CD4-positive, alpha-beta T cell (primary cell): ENCODE data around the gene TRIB2. TPM values are rescaled to one million over a fixed set of nuclear protein-coding genes. Genes with fewer than 3 reads are reported as not detected.

ENCODE experiments used
- ATAC-seq: fragments of 200-7000 bp; cut with Tn5 transposase; one replicate; pipeline ENCODE4 v1.10.0; 2022; ENCODE audit warnings: mild to moderate bottlenecking; ENCODE audit not compliant: poor library complexity
- CTCF ChIA-PET: fragments of 350-600 bp; sonication (Branson Sonifier 250); formaldehyde crosslinking; loops from one replicate; lab custom pipeline; 2021; ENCODE audit warnings: antibody characterized with exemption, inconsistent platforms; lab: Charles Lee
- POLR2A ChIA-PET: fragments of 350-600 bp; sonication (Branson Sonifier 250); formaldehyde crosslinking; loops from one replicate; lab custom pipeline; 2021; ENCODE audit warnings: antibody characterized with exemption, inconsistent platforms; lab: Charles Lee
- DNase-seq, 14 experiments: peaks; one replicate each; pipeline ENCODE4 v3.0.0-alpha.2; 2013 to 2020; ENCODE audit warnings: mixed read lengths in 2 of 14
- H3K27ac ChIP-seq, 2 donors: one replicate each; pipeline versions ENCODE4 v1.5.1 to v1.7.0; 2013; ENCODE audit warnings: low read length in 2 of 2, low read depth in 1 of 2, mild to moderate bottlenecking in 1 of 2
- H3K27me3 ChIP-seq, 2 experiments: 1 replicate in 1 of 2; 2 replicates in 1 of 2; pipeline versions ENCODE4 v1.6.1 to v1.7.0; 2013; ENCODE audit warnings: low read length in 2 of 2, control low read depth in 1 of 2, mild to moderate bottlenecking in 1 of 2, moderate library complexity in 1 of 2; ENCODE audit not compliant: insufficient read depth in 2 of 2, control insufficient read depth in 1 of 2
- H3K36me3 ChIP-seq: one replicate; pipeline ENCODE4 v1.6.1; 2013; ENCODE audit warnings: low read length, control low read depth; ENCODE audit not compliant: insufficient read depth
- H3K4me1 ChIP-seq: one replicate; pipeline ENCODE4 v1.6.1; 2013; ENCODE audit warnings: low read length, control low read depth; ENCODE audit not compliant: insufficient read depth
- H3K4me3 ChIP-seq: one replicate; pipeline ENCODE4 v1.5.1; 2013; ENCODE audit warnings: mild to moderate bottlenecking, low read length, moderate library complexity
- H3K9me3 ChIP-seq, 2 experiments: 1 replicate in 1 of 2; 2 replicates in 1 of 2; pipeline versions ENCODE4 v1.6.1 to v1.7.0; 2013; ENCODE audit warnings: low read length in 2 of 2, mild to moderate bottlenecking in 2 of 2, control low read depth in 1 of 2, moderate library complexity in 1 of 2; ENCODE audit not compliant: control insufficient read depth in 1 of 2, insufficient read depth in 1 of 2
- H3K27ac Mint-ChIP-seq: one replicate; pipeline ENCODE4 v1.8.0; 2020; ENCODE audit warnings: mixed read lengths
- H3K27me3 Mint-ChIP-seq: one replicate; pipeline ENCODE4 v1.8.0; 2021; ENCODE audit warnings: mixed read lengths
- H3K36me3 Mint-ChIP-seq: one replicate; pipeline ENCODE4 v1.8.0; 2021; ENCODE audit warnings: low read depth, mixed read lengths
- H3K4me1 Mint-ChIP-seq: one replicate; pipeline ENCODE4 v1.8.0; 2021; ENCODE audit warnings: low read depth, mixed read lengths
- H3K4me3 Mint-ChIP-seq: one replicate; pipeline ENCODE4 v1.8.0; 2020; ENCODE audit warnings: mild to moderate bottlenecking, mixed read lengths
- H3K9me3 Mint-ChIP-seq: one replicate; pipeline ENCODE4 v1.8.0; 2020; ENCODE audit warnings: mixed read lengths
- intact Hi-C, 2 experiments: fragments of 100-400 bp; cut with DNase I in 1 of 2; cut with micrococcal nuclease in 1 of 2; formaldehyde crosslinking; loops; one replicate each; pipeline versions ENCODE4 v1.15.1 to v1.9.0; 2023 to 2025; cut with DNase I, micrococcal nuclease
- microRNA-seq: library from miRNA; unstranded; fragments of <30 nt; microRNA quantifications from one replicate; pipeline ENCODE4 v1.2.0, GENCODE V29; 2021; ENCODE audit warnings: borderline microRNAs expressed, borderline replicate concordance
- total RNA-seq, 174 experiments: library from RNA in 2 of 174; stranded (reverse) in 2 of 174; gene quantifications; one replicate each; pipeline ENCODE4 v1.2.3 and lab custom pipeline; 2021 to 2026
- TF ChIP-seq, protein P1 (sequence below): fragments of 200-600 bp; IDR thresholded peaks from one replicate; pipeline ENCODE4 v1.8.0; 2022; ENCODE audit warnings: antibody characterized with exemption, mild to moderate bottlenecking

The TRIB2 gene
- total RNA-seq, 2 experiments from 2014 or later = 91.3 to 102 TPM

DNA sequence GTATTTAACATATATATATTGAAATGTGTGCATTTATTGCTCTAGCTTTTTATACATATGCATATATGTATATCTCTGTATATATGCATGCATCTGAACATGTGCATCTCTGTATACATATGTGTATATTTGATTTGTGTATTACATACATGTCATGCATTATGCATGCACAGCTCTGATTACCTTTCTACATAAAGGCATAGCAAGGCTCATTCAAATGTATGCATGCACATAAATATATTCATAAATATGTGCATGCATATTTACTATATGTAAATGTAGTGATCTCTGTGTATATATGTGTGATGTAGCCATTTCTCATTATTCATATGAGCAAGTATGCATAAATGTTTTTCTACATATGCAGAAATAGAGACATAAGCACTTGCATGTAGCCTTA lies 64.6 kb downstream of the TRIB2 start:
- Mint-ChIP-seq H3K4me1 (peaks cover 5% of the 10 kb centered on the region), H3K36me3 (no peaks in the 10 kb centered on the region), H3K4me3 (no peak overlapping the region), H3K27ac (no peak overlapping the region), H3K27me3 (no peaks in the 10 kb centered on the region), H3K9me3 (peaks cover 4% of the 10 kb centered on the region)
- H3K4me3 ChIP-seq = no peak overlapping the region
- TF ChIP-seq, protein P1, sequence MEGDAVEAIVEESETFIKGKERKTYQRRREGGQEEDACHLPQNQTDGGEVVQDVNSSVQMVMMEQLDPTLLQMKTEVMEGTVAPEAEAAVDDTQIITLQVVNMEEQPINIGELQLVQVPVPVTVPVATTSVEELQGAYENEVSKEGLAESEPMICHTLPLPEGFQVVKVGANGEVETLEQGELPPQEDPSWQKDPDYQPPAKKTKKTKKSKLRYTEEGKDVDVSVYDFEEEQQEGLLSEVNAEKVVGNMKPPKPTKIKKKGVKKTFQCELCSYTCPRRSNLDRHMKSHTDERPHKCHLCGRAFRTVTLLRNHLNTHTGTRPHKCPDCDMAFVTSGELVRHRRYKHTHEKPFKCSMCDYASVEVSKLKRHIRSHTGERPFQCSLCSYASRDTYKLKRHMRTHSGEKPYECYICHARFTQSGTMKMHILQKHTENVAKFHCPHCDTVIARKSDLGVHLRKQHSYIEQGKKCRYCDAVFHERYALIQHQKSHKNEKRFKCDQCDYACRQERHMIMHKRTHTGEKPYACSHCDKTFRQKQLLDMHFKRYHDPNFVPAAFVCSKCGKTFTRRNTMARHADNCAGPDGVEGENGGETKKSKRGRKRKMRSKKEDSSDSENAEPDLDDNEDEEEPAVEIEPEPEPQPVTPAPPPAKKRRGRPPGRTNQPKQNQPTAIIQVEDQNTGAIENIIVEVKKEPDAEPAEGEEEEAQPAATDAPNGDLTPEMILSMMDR = no peak
- DNase-seq = no peak
- intact Hi-C loops = no loop called here
- ATAC-seq = no peak
- no peak overlapping the region for H3K27ac ChIP-seq
- peaks cover 0 to 4% of the 10 kb centered on the region in 2 experiments for H3K9me3 ChIP-seq
- POLR2A ChIA-PET = no interaction called here
- H3K27me3 ChIP-seq = no peaks in the 10 kb centered on the region
- H3K36me3 ChIP-seq = no peaks in the 10 kb centered on the region
- CTCF ChIA-PET = no interaction called here
- no peaks in the 10 kb centered on the region for H3K4me1 ChIP-seq

DNA sequence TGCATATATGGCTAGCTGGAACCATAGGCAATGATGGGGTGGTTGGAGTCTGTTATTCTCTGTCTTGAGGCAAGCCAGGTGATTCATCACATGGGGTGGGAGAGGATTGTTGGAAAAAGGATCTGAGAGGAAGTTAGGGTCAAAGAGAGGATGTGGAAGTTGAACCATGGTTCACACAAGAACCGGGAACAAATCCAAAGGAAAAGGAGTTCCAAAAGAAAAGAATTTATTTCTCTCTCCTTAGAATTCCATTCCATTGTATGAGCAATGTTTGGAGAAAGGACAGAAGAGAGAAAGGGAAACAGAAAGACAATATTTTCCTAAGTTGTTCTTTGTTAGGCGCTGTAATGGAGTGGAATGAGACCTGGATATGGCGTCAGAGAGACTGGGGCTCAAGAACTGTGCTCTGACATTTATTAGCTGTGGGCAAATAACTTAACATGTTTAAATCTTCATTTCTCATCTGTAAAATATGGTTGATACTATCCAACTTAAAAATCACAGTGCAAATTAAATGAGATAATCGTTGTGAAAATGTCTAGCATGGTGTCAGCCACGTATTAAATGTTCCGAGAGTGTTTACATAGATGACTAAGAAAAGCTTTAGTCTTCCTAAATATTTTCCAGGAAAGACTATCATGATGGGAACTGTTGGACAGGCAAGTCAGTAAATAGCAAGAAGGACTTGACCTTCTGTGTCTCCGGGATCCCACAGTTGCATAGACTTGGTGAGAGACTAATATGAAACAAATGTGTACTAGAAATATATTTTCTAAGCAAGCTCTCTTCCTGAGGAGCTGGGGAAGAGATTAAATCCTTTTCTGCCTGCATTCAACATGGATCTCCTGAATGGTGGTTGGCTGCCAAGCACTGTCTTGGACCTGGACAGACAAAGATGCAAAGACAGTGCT lies 71.4 kb downstream of the TRIB2 start:
- H3K27ac Mint-ChIP-seq = no peak overlapping the region
- no peaks in the 10 kb centered on the region for H3K27me3 Mint-ChIP-seq
- ATAC-seq (no peak), DNase-seq (no peak)
- peaks cover 0 to 4% of the 10 kb centered on the region in 2 experiments for H3K9me3 ChIP-seq
- H3K4me1 Mint-ChIP-seq = no peaks in the 10 kb centered on the region
- no peaks in the 10 kb centered on the region for H3K36me3 Mint-ChIP-seq
- ChIA-PET POLR2A (no interaction called here), CTCF (no interaction called here)
- no peaks in the 10 kb centered on the region for H3K4me1 ChIP-seq
- H3K36me3 ChIP-seq = no peaks in the 10 kb centered on the region
- no peak overlapping the region for H3K27ac ChIP-seq
- H3K9me3 Mint-ChIP-seq = peaks cover 4% of the 10 kb centered on the region
- TF ChIP-seq, protein P1 = no peak
- H3K4me3 Mint-ChIP-seq = no peak overlapping the region
- no peaks in the 10 kb centered on the region for H3K27me3 ChIP-seq
- intact Hi-C loops = no loop called here
- H3K4me3 ChIP-seq = no peak overlapping the region

DNA sequence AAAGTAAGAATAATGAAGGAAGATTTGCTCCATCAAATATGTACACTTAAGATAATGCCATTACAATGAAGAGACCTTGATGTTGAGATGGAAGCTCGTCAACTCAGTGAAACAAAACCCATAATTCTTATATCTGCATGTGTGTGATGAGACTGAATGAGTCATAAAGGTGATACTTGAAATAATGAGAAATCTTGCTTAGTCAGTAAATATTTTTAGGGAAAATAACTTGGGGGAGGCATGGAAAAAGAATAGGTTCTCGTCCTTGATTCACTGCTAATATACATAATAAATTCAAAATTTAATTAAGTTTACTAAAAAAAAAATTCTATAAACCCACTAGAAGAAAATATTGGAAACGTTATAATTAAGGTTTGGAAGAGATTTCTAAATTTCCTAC lies 75.2 kb downstream of the TRIB2 start:
- Histone ChIP-seq H3K27me3 (no peaks in the 10 kb centered on the region), H3K4me3 (no peak overlapping the region), H3K27ac (no peak overlapping the region), H3K9me3 (no peaks in the 10 kb centered on the region), H3K36me3 (no peaks in the 10 kb centered on the region), H3K4me1 (no peaks in the 10 kb centered on the region)
- Mint-ChIP-seq H3K27me3 (no peaks in the 10 kb centered on the region), H3K9me3 (no peaks in the 10 kb centered on the region), H3K4me1 (no peaks in the 10 kb centered on the region), H3K27ac (no peak overlapping the region), H3K4me3 (no peak overlapping the region), H3K36me3 (no peaks in the 10 kb centered on the region)
- DNase-seq (no peak), ATAC-seq (no peak)
- CTCF ChIA-PET = no interaction called here
- POLR2A ChIA-PET = no interaction called here
- intact Hi-C loops = no loop called here
- TF ChIP-seq, protein P1 = no peak

Small RNAs within 50 kb of the gene (microRNA-seq; reads per million reads assigned to microRNA genes)
- gene MIR3125 = not detected
